A549 (cell line): ENCODE data around the gene MINDY1.

Source experiments
- CTCF ChIP-seq: fragments of >200 bp; sonication (Bioruptor Twin); formaldehyde crosslinking; IDR thresholded peaks from 3 replicates; pipeline ENCODE4 v1.5.1; 2016
- NFE2L2 ChIP-seq: fragments of 150-350 bp; conservative IDR thresholded peaks from 2 replicates; pipeline ENCODE4 v1.6.1; 2014; ENCODE audit warnings: low read length
- PBX3 ChIP-seq: IDR thresholded peaks from 2 replicates; pipeline ENCODE4 v1.6.1; 2012
- RAD21 ChIP-seq, 2 experiments: fragments of >200 bp in 1 of 2; sonication (Bioruptor Twin) in 1 of 2; formaldehyde crosslinking in 1 of 2; IDR thresholded peaks in 1 of 2; conservative IDR thresholded peaks in 1 of 2; 2 replicates in 1 of 2; 3 replicates in 1 of 2; pipeline ENCODE4 v1.6.1; 2012 to 2018; ENCODE audit warnings: inconsistent platforms in 1 of 2
- RCOR1 ChIP-seq: fragments of 150-350 bp; IDR thresholded peaks from 2 replicates; pipeline ENCODE4 v1.6.1; 2014; ENCODE audit warnings: antibody characterized with exemption, low read length, low read depth

- TF ChIP-seq CTCF (no peak), NFE2L2 (no peak), RCOR1 (no peak), RAD21 (conservative IDR thresholded peaks at IDR 0.05 in 1 of 2, IDR thresholded peaks at IDR 0.05 in 1 of 2) (no peak), PBX3 (no peak)
Observed at GRCh38 chr1:150966011-150966410, 40.7 kb downstream of the MINDY1 start.
